ENCODE results near the gene CT45A7.
"Not testable (repeated sequence)": the region's sequence is repeated elsewhere in the genome, so short reads cannot be mapped to it uniquely, and the experiment has no call there.

CT45A7 gene, protein sequence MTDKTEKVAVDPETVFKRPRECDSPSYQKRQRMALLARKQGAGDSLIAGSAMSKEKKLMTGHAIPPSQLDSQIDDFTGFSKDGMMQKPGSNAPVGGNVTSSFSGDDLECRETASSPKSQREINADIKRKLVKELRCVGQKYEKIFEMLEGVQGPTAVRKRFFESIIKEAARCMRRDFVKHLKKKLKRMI

DNA sequence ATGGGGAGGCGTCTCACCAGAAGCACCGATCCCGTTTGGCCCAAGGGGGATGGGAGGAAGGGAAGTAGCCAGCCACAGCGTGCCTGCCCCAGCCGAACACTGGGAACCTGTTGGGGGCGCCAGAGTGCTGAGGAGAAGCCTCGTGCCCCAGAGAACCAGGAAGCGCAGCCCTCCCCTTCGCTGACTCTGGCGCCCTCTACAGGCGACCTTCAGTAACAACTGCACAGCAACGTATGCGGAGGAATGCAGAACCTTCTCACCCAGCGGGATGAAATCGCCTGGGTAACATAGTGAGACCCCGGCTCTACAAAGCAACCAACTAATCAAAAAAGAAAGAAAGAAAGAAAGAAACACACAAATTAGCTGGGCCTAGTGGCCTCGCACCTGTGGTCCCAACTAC, at the start of gene CT45A7:
Gene CT45A7 (minus strand): TSS at position 101 of the 400 bp plus-strand sequence. CDS start 3,747 bp downstream, outside the sequence.
- not testable (repeated sequence) for H3K4me3 ChIP-seq (ENCODE audit: low read depth, low read length); H3K79me2 ChIP-seq (ENCODE audit: control insufficient read depth, insufficient read depth, low read length, unreplicated experiment); H2AFZ ChIP-seq (ENCODE audit: low read length, unreplicated experiment); H3K27me3 ChIP-seq (ENCODE audit: insufficient read depth, low read length); H3K4me1 ChIP-seq (ENCODE audit: control insufficient read depth, insufficient read depth, low read length, unreplicated experiment); H3K36me3 ChIP-seq (ENCODE audit: insufficient read depth, low read length); H3K27ac ChIP-seq (ENCODE audit: low read depth, low read length)

DNA sequence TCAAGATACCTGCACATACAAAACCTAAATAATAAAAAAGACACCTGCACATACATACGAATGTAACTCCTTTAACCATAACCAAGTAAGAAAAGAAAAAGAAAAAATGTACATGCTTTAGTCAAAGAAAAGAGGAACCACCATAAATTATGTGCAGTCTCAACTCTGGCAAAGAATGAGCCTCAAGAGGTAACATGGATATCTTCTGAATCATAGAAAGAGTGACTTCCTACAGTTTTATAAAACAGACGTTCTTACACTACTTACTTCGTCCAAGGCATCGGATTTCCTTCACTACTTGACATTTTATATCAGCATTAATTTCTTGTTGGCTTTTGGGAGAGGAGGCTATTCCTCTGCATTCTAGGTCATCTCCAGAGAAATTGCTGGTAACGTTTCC, 45.7 kb upstream of the CT45A7 start:
- H3K27me3 ChIP-seq (ENCODE audit: insufficient read depth, low read length); H3K36me3 ChIP-seq (ENCODE audit: insufficient read depth, low read length); H3K4me1 ChIP-seq (ENCODE audit: control insufficient read depth, insufficient read depth, low read length, unreplicated experiment); H2AFZ ChIP-seq (ENCODE audit: low read length, unreplicated experiment); H3K27ac ChIP-seq (ENCODE audit: low read depth, low read length); H3K4me3 ChIP-seq (ENCODE audit: low read depth, low read length); H3K79me2 ChIP-seq (ENCODE audit: control insufficient read depth, insufficient read depth, low read length, unreplicated experiment): not testable (repeated sequence)

- not testable (repeated sequence) for H3K4me3 ChIP-seq (ENCODE audit: low read depth, low read length); H3K4me1 ChIP-seq (ENCODE audit: control insufficient read depth, insufficient read depth, low read length, unreplicated experiment); H3K27me3 ChIP-seq (ENCODE audit: insufficient read depth, low read length); H3K36me3 ChIP-seq (ENCODE audit: insufficient read depth, low read length); H3K27ac ChIP-seq (ENCODE audit: low read depth, low read length); H3K79me2 ChIP-seq (ENCODE audit: control insufficient read depth, insufficient read depth, low read length, unreplicated experiment); H2AFZ ChIP-seq (ENCODE audit: low read length, unreplicated experiment)
Measured at GRCh38 chrX:135871712-135872111, 34.6 kb upstream of the CT45A7 start, which contains the start of gene CT45A9. TSS of gene CT45A9 (minus strand) at chrX:135871812. CDS start at chrX:135868061, 3,751 bp downstream.

GRCh38 chrX:135854438-135854837, 17.4 kb upstream of the CT45A7 start, which contains the start of gene CT45A8:
TSS of gene CT45A8 (minus strand) at chrX:135854538. CDS start at chrX:135850783, 3,755 bp downstream.
- not testable (repeated sequence) for H3K4me3 ChIP-seq (ENCODE audit: low read depth, low read length); H3K4me1 ChIP-seq (ENCODE audit: control insufficient read depth, insufficient read depth, low read length, unreplicated experiment); H3K79me2 ChIP-seq (ENCODE audit: control insufficient read depth, insufficient read depth, low read length, unreplicated experiment); H3K27ac ChIP-seq (ENCODE audit: low read depth, low read length); H3K36me3 ChIP-seq (ENCODE audit: insufficient read depth, low read length); H3K27me3 ChIP-seq (ENCODE audit: insufficient read depth, low read length); H2AFZ ChIP-seq (ENCODE audit: low read length, unreplicated experiment)

- not testable (repeated sequence) for H2AFZ ChIP-seq (ENCODE audit: low read length, unreplicated experiment); H3K27me3 ChIP-seq (ENCODE audit: insufficient read depth, low read length); H3K36me3 ChIP-seq (ENCODE audit: insufficient read depth, low read length); H3K27ac ChIP-seq (ENCODE audit: low read depth, low read length); H3K4me1 ChIP-seq (ENCODE audit: control insufficient read depth, insufficient read depth, low read length, unreplicated experiment); H3K4me3 ChIP-seq (ENCODE audit: low read depth, low read length); H3K79me2 ChIP-seq (ENCODE audit: control insufficient read depth, insufficient read depth, low read length, unreplicated experiment)
Measured at GRCh38 chrX:135819912-135820311, 17.2 kb downstream of the CT45A7 start, which contains the start of gene CT45A2. TSS of gene CT45A2 (minus strand) at chrX:135820012. CDS start at chrX:135816265, 3,747 bp downstream.

DNA sequence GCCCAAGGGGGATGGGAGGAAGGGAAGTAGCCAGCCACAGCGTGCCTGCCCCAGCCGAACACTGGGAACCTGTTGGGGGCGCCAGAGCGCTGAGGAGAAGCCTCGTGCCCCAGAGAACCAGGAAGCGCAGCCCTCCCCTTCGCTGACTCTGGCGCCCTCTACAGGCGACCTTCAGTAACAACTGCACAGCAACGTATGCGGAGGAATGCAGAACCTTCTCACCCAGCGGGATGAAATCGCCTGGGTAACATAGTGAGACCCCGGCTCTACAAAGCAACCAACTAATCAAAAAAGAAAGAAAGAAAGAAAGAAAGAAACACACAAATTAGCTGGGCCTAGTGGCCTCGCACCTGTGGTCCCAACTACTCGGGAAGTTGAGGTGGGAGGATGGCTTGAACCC, 34.4 kb downstream of the CT45A7 start, which contains the start of gene CT45A6:
Gene CT45A6 (minus strand): TSS at position 101 of the 400 bp plus-strand sequence. CDS start 3,794 bp downstream, outside the sequence.
- H3K27ac ChIP-seq (ENCODE audit: low read depth, low read length); H3K4me3 ChIP-seq (ENCODE audit: low read depth, low read length); H3K79me2 ChIP-seq (ENCODE audit: control insufficient read depth, insufficient read depth, low read length, unreplicated experiment); H3K27me3 ChIP-seq (ENCODE audit: insufficient read depth, low read length); H3K36me3 ChIP-seq (ENCODE audit: insufficient read depth, low read length); H2AFZ ChIP-seq (ENCODE audit: low read length, unreplicated experiment); H3K4me1 ChIP-seq (ENCODE audit: control insufficient read depth, insufficient read depth, low read length, unreplicated experiment): not testable (repeated sequence)

- H2AFZ ChIP-seq (ENCODE audit: low read length, unreplicated experiment); H3K27ac ChIP-seq (ENCODE audit: low read depth, low read length); H3K79me2 ChIP-seq (ENCODE audit: control insufficient read depth, insufficient read depth, low read length, unreplicated experiment): not testable (repeated sequence)
Measured at GRCh38 chrX:135785403-135785802, 51.7 kb downstream of the CT45A7 start, which contains the start of gene CT45A5. TSS of gene CT45A5 (minus strand) at chrX:135785503. CDS start at chrX:135781729, 3,774 bp downstream.

More at GRCh38 chrX:135785403-135785802, 51.7 kb downstream of the CT45A7 start, which contains the start of gene CT45A5:
- H3K4me3 ChIP-seq (ENCODE audit: low read depth, low read length); H3K27me3 ChIP-seq (ENCODE audit: insufficient read depth, low read length); H3K36me3 ChIP-seq (ENCODE audit: insufficient read depth, low read length); H3K4me1 ChIP-seq (ENCODE audit: control insufficient read depth, insufficient read depth, low read length, unreplicated experiment): not testable (repeated sequence)

Data from ACC112 (cell line).